SKM-1 treated with dmso at 0.1 percent for 144 hours (cell line): Measurements from ENCODE around the gene EED.
"Not testable (repeated sequence)": the region's sequence is repeated elsewhere in the genome, so short reads cannot be mapped to it uniquely, and the experiment has no call there.

Experiments
- DNase-seq: peaks from one replicate; lab custom pipeline; 2025; ENCODE audit not compliant: unreplicated experiment; lab: John Stamatoyannopoulos, UW

EED gene

DNA sequence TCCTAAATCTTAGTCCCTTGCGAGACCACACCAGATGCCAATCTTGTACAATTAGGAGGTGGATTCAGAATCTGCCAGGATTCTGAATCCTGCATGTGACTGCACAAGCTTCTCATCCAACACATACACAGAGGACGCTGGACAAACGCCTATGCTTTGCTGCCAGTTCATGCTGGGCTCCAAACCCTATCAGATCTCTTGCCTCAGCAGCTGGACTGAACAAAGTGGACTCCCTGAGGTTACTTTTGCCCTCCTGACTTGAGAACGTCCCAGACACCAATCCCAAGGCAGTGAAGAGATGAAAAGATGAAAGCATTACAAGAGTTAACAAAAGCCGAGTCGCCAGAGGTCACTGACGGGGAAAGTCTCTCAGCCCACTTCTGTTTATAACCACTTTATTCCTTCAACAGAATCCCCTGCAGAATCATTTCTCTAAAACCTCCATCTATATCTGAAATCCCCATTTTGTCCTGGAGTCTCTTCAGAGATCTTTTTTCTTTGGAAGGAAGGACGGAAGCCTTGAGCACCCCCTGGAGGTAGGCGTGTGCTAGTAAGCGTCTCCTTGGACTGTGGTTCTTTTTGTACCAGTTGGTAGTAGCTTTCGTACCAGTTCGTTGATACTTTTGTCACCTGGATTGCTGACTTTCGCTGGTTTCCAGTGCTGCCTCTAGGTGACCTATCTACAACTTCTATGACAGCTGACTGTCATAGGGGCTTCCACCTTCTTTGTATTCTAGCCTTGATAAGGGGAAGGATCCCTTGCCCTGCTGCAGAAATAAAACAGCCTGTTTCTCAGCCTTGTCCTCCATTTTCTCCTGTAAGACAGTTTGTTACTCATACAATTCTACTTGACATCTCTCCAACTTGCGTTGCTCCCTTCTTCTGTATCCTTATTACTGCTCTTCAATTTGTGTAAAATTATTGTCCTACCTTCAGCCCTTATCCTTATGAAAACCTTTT is 26.1 kb upstream of the EED start:
- peak; percentile 82 for DNase-seq

DNA sequence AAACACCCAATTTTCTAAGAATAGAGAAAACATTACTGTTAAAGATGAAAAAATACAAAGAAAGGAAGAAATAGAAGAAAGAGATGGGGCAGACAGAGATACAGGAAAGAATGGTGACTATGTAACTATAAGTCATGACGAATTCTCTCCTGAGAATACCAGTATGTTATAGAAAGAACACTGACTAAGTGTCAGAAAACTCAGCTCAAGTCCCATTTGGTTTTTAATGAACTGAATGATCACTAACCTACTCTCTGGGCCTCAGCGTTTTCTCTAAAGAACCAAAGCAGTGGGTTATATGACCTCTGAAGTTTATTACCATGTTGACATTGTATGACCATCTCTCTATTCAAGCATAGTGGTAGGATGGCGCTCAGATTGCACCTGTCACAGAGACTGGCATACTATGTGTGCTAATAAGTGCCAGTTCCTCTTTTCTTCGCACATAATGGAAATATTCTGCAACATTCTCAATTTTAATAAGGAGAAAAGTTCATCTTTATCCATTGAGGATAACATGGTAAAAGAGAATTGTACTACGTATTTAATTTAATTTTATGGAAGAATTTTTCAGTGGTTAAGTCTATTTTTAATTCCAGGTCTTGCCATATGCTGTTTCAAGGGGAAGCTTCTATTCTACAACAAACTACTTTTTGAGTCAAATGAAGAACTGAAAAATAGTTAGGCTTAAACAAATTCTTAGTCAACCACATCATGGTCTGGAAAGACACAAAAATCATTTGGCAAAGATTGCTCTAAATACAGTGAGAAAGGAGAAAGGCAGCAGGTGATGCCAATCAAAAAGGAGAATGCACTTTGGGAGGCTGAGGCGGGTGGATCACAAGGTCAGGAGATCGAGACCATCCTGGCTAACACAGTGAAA is 25.0 kb upstream of the EED start:
- DNase-seq, result no peak

- DNase-seq, result peak; percentile 21
Measured at GRCh38 chr11:86220653-86221052, 23.9 kb upstream of the EED start.

GRCh38 chr11:86222081-86222480 is 22.5 kb upstream of the EED start:
- DNase-seq, result no peak

GRCh38 chr11:86224575-86224974 is 20.0 kb upstream of the EED start:
- DNase-seq, result not testable (repeated sequence)

GRCh38 chr11:86225344-86225743 is 19.2 kb upstream of the EED start:
- not testable (repeated sequence) for DNase-seq

DNA sequence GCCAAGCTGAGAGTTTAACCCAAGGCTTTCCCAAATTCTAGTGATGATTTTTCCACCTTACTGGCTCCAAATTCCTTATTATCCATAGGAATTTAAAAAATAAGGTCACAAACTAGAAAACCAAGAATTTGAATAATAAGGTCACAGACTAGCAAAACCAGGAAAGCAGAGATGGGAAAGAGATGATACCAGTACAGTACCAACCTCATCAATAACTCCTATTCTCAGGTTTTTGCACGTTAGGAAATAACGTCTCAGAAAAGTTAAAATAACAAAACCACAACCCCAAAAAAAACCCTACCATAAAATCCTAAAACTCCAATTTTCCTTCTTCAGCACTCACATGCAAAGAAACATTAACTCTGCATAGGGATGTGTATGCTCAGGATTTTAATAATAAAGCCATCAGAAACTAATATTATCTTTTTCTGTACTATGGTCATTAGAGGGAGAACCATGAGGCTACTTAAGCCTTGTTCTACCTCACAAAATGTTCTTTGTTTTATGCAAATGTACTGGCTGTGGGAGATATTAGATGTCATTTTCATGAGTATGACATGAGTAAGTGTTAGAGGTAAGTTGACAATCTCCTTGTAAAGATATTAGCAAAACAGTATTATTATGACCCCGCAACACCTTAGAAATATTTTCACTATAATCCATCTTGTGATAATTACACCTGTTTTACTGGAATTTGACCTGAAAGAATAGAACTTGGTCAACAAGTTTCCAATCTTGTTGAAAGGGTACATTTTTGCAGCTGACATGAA is 16.1 kb upstream of the EED start:
- no peak for DNase-seq

DNA sequence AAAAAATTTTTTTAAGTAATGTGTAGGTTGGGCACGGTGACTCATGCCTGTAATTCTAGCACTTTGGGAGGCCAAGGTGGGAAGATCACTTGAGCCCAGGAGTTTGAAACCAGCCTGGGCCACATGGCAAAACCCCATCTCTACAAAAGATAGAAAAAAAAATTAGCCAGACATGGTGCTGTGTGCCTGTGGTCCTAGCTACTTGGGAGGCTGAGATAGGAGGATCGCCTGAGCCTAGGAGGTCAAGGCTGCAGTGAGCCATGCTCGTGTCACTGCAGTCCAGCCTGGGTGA is 15.6 kb upstream of the EED start:
- not testable (repeated sequence) for DNase-seq

GRCh38 chr11:86230179-86230804 is 14.3 kb upstream of the EED start:
- DNase-seq, result no peak

DNA sequence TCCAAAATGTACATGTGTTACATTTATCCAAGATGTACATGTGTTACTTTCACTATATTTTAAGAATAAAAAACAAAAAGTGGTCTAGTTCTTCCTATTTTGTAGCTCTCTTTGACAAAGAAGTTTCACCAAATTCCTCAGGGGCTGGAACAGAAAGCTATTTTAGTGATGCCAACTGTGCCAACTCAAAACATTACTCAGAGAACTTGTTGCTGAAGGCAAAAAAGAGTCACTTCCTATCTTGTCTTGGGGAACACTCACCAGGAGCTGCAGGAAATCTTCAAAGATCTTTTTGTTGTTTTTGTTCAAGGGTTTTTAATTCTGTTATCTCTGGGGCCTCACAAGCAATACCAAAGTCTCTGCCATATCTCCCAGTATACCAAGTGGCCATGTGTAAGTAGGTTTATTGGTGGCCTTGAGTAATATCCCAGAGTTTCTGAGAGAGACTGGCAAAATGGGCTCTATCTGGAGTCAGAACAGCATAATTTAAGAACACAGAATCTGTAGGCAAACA is 13.6 kb upstream of the EED start:
- no peak for DNase-seq

DNA sequence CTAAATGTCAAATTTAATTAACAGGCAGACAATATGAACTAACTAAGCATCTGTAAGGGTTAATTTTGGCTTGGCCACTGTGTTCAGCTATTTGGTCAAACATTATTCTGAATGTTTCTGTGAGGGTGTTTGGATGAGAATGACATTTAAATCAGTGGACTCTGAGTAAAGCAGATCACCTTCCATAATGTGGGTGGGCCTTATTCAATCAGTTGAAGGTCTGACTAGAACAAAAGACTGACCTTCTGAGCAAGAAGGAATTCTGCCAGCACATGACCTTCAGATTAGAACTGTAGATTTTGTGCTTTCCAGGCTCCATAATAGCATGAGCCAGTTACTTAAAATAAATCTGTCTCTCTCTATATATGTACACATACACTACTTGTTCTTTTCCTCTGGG is 12.0 kb upstream of the EED start:
- no peak for DNase-seq

GRCh38 chr11:86234831-86235461 is 9.6 kb upstream of the EED start:
- no peak for DNase-seq

- DNase-seq, result no peak
Measured at GRCh38 chr11:86237267-86237804, 7.2 kb upstream of the EED start.

GRCh38 chr11:86240164-86240563 is 4.4 kb upstream of the EED start:
- DNase-seq, result no peak

DNA sequence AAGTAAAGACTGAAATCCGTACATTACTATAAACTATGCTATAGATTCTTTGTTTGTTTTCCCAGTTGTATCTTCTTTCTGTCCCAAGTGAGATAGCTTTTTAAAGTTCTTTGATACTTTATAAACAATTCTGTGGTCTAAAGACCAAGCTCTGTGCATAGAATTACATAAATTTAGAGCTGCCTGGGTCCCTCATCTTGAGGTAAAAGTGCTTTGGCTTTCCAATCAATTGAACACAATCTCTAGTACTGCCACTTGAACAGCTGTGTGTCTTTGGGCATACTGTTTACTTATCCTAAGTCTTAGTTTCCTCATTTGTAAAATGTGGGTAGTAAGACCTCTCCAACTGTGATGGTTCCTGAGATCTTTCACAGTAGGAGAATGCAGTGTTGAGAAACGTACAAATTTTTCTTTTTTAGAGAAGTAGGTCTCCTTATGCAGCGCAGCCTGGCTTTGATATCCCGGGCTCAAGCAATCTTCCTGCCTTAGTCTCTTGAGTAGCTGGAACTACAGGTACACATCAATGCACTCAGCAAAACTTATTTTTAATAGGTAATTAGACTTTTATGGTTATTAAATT is 2.5 kb upstream of the EED start:
- peak; percentile 25 for DNase-seq

GRCh38 chr11:86243396-86243795 is 1.2 kb upstream of the EED start:
- no peak for DNase-seq

DNA sequence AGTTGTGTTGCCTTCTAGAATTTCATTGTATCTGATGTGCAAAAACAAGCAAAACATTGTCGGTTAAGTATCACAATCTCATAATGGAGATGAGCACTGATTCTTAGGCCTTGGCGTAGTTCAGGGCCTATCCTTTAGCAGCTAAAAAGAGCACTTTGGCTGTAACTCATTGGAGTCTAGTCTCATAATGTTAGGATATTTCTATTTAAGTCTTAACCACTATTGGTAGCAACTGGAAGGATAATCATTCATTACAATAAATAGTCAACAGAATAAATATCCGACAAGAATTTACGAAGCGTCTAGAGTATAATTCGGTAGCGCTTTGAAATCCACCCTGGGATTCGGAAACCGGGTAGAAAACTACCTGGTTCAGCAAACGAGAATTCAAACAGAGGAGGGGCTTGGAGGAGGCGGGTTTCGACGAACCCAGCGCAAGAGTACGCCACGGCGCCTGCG is 461 bp upstream of the EED start:
- DNase-seq, result peak; percentile 38

DNA sequence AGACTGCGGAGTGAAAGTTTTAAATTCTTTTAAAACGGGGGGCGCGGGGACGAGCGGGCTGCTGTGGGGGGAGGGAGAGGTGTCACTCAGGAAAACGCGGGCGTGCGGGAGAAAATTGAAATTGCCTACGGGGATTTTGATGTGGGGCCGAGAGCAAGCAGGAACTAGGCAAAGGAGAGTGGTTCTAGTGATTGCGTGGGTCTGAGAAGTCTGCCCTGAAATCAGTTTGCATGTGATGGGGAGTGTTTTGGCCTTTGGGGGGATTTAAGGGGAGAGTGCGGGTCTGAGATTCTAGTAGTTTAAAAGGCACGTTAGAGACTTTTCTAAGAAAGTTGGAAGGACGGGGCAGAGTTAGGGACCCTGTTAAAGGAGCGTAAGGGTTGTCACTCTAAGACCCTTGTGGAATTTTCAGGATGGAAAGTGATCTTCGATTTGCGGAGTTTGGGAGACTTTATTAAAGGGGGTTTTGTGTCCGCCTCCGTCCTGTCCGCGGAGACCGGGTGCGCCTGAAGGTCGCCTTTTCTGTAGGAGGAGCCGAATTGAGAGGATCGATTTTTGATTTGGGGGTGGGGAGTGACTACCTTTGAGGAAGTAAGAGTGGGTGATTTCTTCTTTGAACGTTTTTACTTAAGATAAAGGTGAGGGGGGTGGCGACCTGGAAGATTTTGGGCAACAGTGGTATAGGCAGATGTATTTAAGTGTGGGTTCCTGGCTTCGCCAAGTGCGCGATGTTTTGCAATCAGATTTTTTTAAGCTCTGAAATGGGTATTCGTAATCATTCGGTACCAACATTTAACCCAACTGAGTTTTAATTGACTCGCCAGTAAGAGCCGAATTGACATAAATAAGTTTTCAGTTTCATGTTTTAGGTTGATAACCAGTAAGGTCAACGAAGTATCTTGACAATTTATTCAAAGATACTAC is 1.1 kb downstream of the EED start:
- peak; percentile 18 for DNase-seq
